ENCODE results near the gene KISS1R. TPM values are rescaled to one million over a fixed set of nuclear protein-coding genes. Genes with fewer than 3 reads are reported as not detected.
A peak's percentile ranks its signal among the peaks of the same experiment; 100 is the strongest.

KISS1R gene
- total RNA-seq, 4 donors from 2014 or later: not detected

DNA sequence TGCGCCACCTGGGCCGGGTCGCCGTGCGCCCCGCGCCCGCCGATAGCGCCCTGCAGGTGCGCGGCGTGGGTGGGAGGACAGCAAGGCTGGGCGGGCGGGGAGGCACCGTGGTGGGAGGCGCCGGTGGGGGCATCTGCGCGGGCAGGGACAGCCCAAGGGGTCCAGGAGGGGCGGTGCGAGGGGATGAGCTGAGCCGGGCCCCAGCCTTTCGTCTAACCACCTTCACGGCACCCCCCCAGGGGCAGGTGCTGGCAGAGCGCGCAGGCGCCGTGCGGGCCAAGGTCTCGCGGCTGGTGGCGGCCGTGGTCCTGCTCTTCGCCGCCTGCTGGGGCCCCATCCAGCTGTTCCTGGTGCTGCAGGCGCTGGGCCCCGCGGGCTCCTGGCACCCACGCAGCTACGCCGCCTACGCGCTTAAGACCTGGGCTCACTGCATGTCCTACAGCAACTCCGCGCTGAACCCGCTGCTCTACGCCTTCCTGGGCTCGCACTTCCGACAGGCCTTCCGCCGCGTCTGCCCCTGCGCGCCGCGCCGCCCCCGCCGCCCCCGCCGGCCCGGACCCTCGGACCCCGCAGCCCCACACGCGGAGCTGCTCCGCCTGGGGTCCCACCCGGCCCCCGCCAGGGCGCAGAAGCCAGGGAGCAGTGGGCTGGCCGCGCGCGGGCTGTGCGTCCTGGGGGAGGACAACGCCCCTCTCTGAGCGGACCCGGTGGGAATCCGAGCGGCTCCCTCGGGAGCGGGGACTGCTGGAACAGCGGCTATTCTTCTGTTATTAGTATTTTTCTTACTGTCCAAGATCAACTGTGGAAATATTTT is 3.1 kb downstream of the KISS1R start:
- DNase-seq (ENCODE audit: low spot score in 2 of 2): no peak
- Histone ChIP-seq H3K36me3 (no peaks in the 10 kb centered on the region), H3K9me3 (no peaks in the 10 kb centered on the region), H3K27ac (peak overlapping the region in 1 of 4 donors; percentile 40), H3K27me3 (peaks cover 3 to 50% of the 10 kb centered on the region in 2 donors), H3K4me1 (peaks cover 0 to 67% (median 33%) of the 10 kb centered on the region in 4 donors), H3K4me3 (peak overlapping the region in 2 of 4 donors; percentile 27 to 36)
- no peak for TF ChIP-seq POLR2A (IDR thresholded peaks at IDR 0.05)
- no peak for TF ChIP-seq CTCF (IDR thresholded peaks at IDR 0.05)
- TF ChIP-seq EP300 (IDR thresholded peaks at IDR 0.05): no peak
- 2 to 4% methylated on average over 32 of the region's 84 CpGs for WGBS, 2 donors

DNA sequence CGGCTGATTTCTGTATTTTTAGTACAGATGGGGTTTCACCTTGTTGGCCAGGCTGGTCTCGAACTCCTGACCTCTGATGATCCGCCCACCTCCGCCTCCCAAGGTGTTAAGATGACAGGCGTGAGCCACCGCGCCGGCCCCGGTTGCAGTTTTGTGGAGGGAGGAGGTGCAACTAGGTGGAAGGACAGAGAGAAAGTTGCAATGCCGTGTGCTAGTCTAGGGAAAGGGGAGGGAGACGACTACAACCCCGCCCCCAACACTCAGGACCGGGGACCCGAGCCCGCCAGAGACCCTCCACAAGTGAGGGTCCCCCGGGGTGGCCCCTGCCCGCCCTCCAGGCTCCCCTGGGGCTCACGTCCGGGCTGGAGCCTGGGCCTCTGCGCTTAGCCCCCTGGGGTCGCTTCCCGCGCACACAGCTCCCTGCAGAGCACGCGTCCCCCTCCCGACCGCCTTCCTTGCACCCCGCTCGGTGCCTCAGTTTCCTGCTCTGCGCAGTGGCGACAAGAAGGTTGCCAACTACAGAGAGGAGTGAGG is 7.5 kb downstream of the KISS1R start:
- H3K9me3 ChIP-seq: no peaks in the 10 kb centered on the region
- peaks cover 0 to 18% of the 10 kb centered on the region in 2 donors for H3K27me3 ChIP-seq
- H3K27ac ChIP-seq: peak overlapping the region in 3 of 4 donors; percentile 74 to 92 (median 78)
- peaks cover 0 to 66% (median 19%) of the 10 kb centered on the region in 4 donors for H3K4me1 ChIP-seq
- no peak for TF ChIP-seq CTCF (IDR thresholded peaks at IDR 0.05)
- no peak for TF ChIP-seq EP300 (IDR thresholded peaks at IDR 0.05)
- no peak for TF ChIP-seq POLR2A (IDR thresholded peaks at IDR 0.05)
- H3K36me3 ChIP-seq: peaks cover 0 to 10% (median 0%) of the 10 kb centered on the region in 3 donors
- DNase-seq (ENCODE audit: low spot score in 2 of 2): no peak
- peak overlapping the region; percentile 56 to 80 (median 74) for H3K4me3 ChIP-seq
- WGBS, 2 donors: 16 to 30% methylated on average over 12 to 28 of the region's 31 CpGs

DNA sequence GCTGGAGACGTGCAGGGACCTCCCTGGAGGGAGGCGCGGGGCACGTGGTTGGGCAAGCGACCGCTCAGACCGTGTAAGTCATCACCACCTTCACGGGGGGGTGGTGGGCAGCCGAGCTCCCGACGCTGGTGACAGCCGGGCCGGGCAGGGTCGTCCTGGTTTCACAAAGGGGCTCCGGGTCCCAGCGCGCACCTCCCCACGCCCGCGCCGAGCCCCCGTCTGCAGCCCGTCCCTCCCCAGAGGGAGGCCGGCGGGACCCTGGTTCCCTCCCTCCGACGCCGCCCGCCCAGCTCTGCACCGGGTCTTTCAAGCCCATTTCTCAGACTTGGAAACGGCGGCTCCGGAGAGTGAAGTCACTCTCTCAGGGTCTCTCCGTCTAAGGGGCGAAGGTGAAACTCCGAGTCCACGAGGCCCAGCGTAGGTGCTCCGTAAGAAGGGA is 8.0 kb downstream of the KISS1R start:
- peak overlapping the region; percentile 74 to 92 (median 80) for H3K27ac ChIP-seq
- H3K9me3 ChIP-seq: no peaks in the 10 kb centered on the region
- TF ChIP-seq CTCF (IDR thresholded peaks at IDR 0.05) (peak in 1 of 5 experiments; percentile 24), POLR2A (IDR thresholded peaks at IDR 0.05) (no peak), EP300 (IDR thresholded peaks at IDR 0.05) (no peak)
- DNase-seq (ENCODE audit: low spot score in 2 of 2): peak in 1 of 2 donors; percentile 48
- H3K4me1 ChIP-seq: peaks cover 0 to 61% (median 16%) of the 10 kb centered on the region in 4 donors
- WGBS, 2 donors: 0 to 1% methylated on average over 10 to 33 of the region's 39 CpGs
- peaks cover 0 to 13% of the 10 kb centered on the region in 2 donors for H3K27me3 ChIP-seq
- peaks cover 0 to 13% (median 0%) of the 10 kb centered on the region in 3 donors for H3K36me3 ChIP-seq
- peak overlapping the region; percentile 56 to 80 (median 74) for H3K4me3 ChIP-seq

GRCh38 chr19:925526-926322 is 8.6 kb downstream of the KISS1R start, which contains the start of gene ARID3A:
ARID3A (plus strand) TSS chr19:926035; CDS start chr19:929529, 3,494 bp downstream.
- Histone ChIP-seq H3K36me3 (peaks cover 0 to 19% (median 0%) of the 10 kb centered on the region in 3 donors), H3K4me1 (peaks cover 0 to 55% (median 15%) of the 10 kb centered on the region in 4 donors), H3K4me3 (peak within 1 kb of the TSS; percentile 56 to 80 (median 74)), H3K27ac (peak within 1 kb of the TSS; percentile 74 to 92 (median 85)), H3K9me3 (no peaks in the 10 kb centered on the region), H3K27me3 (peaks cover 0 to 8% of the 10 kb centered on the region in 2 donors)
- WGBS, 2 donors: 0% methylated on average over 60 to 67 of the region's 97 CpGs
- peak; percentile 70 to 71 for DNase-seq (ENCODE audit: low spot score in 2 of 2)
- peak; percentile 48 to 59 for TF ChIP-seq EP300 (IDR thresholded peaks at IDR 0.05)
- TF ChIP-seq POLR2A (IDR thresholded peaks at IDR 0.05): peak; percentile 30 to 51
- peak in 1 of 5 experiments; percentile 15 for TF ChIP-seq CTCF (IDR thresholded peaks at IDR 0.05)
